ENCODE results near the gene RCAN1.
"Not testable (repeated sequence)": the region's sequence is repeated elsewhere in the genome, so short reads cannot be mapped to it uniquely, and the experiment has no call there.

DNA sequence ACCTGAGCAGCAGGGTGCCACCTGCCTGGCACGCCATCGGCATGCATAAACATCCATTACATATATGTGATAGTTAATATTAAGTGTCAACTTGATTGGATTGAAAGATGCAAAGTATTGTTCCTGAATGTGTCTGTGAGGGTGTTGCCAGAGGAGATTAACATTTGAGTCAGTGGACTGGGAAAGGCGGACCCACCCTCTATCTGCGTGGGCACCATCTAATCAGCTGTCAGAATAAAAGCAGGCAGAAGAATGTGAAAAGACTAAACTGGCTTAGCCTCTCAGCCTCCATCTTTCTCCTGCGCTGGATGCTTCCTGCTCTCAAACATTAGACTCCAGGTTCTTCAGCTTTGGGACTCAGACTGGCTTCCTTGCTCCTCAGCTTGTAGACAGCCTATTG is 10.0 kb downstream of the RCAN1 start:
- TF ChIP-seq, protein P1, sequence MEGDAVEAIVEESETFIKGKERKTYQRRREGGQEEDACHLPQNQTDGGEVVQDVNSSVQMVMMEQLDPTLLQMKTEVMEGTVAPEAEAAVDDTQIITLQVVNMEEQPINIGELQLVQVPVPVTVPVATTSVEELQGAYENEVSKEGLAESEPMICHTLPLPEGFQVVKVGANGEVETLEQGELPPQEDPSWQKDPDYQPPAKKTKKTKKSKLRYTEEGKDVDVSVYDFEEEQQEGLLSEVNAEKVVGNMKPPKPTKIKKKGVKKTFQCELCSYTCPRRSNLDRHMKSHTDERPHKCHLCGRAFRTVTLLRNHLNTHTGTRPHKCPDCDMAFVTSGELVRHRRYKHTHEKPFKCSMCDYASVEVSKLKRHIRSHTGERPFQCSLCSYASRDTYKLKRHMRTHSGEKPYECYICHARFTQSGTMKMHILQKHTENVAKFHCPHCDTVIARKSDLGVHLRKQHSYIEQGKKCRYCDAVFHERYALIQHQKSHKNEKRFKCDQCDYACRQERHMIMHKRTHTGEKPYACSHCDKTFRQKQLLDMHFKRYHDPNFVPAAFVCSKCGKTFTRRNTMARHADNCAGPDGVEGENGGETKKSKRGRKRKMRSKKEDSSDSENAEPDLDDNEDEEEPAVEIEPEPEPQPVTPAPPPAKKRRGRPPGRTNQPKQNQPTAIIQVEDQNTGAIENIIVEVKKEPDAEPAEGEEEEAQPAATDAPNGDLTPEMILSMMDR (IDR thresholded peaks at IDR 0.05), result not testable (repeated sequence)
- not testable (repeated sequence) for TF ChIP-seq POLR2A, POLR2AphosphoS5 (IDR thresholded peaks at IDR 0.05)

Data from suprapubic skin (tissue), 4 donors.